Activated naive CD8-positive, alpha-beta T cell treated with anti-CD3 and anti-CD28 coated beads, Interleukin-2, amount 50 U/mL, for 24 hours (primary cell): ENCODE measurements around the gene UGT1A4.
A peak's percentile ranks its signal among the peaks of the same experiment; 100 is the strongest.

Experiments
- ATAC-seq: fragments of 150-1000 bp; cut with Tn5 transposase; one replicate; pipeline ENCODE4 v1.10.0; 2021
- DNase-seq: peaks from one replicate; pipeline ENCODE4 v3.0.0; 2021
- H3K27ac Mint-ChIP-seq: one replicate; pipeline ENCODE4 v1.8.0; 2021; ENCODE audit warnings: mild to moderate bottlenecking, mixed read lengths
- H3K27me3 Mint-ChIP-seq: one replicate; pipeline ENCODE4 v1.8.0; 2021; ENCODE audit warnings: mixed read lengths
- H3K36me3 Mint-ChIP-seq: one replicate; pipeline ENCODE4 v1.8.0; 2021; ENCODE audit warnings: low read depth, mixed read lengths
- H3K4me1 Mint-ChIP-seq: one replicate; pipeline ENCODE4 v1.8.0; 2021; ENCODE audit warnings: mixed read lengths
- H3K4me3 Mint-ChIP-seq: one replicate; pipeline ENCODE4 v1.8.0; 2021; ENCODE audit warnings: mild to moderate bottlenecking, moderate library complexity, mixed read lengths
- H3K9me3 Mint-ChIP-seq: one replicate; pipeline ENCODE4 v1.8.0; 2021; ENCODE audit warnings: mixed read lengths

The UGT1A4 gene

DNA sequence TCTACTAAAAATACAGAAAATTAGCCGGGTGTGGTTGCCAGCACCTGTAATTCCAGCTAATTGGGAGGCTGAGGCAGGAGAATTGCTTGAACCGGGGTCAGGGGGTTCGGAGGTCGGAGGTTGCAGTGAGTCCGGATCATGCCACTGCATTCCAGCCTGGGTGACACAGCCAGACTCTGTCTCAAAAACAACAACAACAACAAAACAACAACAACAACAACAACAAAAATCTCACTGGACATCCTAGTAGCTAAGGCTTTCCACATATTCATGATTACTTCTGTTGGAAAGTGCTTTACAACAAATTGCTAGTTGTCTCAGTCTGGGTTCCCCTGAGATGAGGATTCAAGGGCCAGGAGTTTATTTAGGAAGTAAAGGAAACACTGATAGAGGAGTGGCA, 55.3 kb downstream of the UGT1A4 start:
- H3K27ac Mint-ChIP-seq: no peak overlapping the region
- ATAC-seq (no peak), DNase-seq (no peak)
- peaks cover 13% of the 10 kb centered on the region for H3K9me3 Mint-ChIP-seq
- no peak overlapping the region for H3K4me3 Mint-ChIP-seq
- no peaks in the 10 kb centered on the region for H3K36me3 Mint-ChIP-seq
- no peaks in the 10 kb centered on the region for H3K4me1 Mint-ChIP-seq
- H3K27me3 Mint-ChIP-seq: peaks cover 14% of the 10 kb centered on the region

DNA sequence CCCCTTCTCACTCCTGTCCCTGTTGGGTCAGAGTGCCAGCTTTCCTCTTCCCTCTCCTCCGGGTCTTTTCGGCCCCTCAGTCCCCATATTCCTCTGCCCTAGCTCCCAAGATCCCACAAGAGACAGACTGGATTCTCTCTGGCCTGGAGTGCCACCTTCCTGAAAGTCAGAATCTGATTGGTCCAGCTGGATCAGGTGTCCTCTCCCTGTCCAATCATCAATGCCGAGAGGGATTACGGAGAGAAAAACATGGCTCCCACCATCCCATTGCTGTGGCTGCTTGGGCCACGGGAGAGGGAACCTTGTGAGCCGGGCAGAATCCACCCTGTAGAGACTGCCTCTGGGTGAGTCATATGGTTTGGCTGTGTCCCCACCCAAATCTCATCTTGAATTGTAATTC, 56.9 kb downstream of the UGT1A4 start:
- Mint-ChIP-seq H3K4me3 (no peak overlapping the region), H3K27ac (no peak overlapping the region), H3K27me3 (peaks cover 12% of the 10 kb centered on the region), H3K4me1 (no peaks in the 10 kb centered on the region), H3K36me3 (no peaks in the 10 kb centered on the region), H3K9me3 (peaks cover 13% of the 10 kb centered on the region)
- DNase-seq (no peak), ATAC-seq (no peak)

DNA sequence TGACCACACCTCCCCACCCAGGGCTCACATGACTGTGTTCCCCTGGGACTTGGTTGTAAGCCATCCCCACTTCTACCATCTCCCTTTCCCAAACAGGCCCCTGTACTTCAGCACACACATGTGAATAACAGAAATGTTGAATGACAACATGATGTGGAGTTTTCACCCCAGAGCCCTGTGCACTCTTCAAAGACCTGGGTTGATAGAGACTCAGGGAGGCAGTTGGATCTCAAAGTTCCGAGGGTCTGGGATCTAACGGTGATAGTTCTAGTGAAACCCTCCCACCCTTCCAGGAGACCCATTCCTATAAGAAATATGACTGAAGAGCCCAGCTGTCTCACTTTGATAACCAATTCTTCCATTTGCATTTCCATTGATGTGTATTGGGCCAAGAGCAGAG, 59.5 kb downstream of the UGT1A4 start, which contains the start of gene MROH2A:
MROH2A (plus strand) TSS at position 301 of the 400 bp plus-strand sequence. CDS start 1,029 bp downstream, outside the sequence.
- peaks cover 13% of the 10 kb centered on the region for H3K9me3 Mint-ChIP-seq
- H3K27ac Mint-ChIP-seq: no peak within 1 kb of the TSS
- no peak for ATAC-seq
- no peaks in the 10 kb centered on the region for H3K36me3 Mint-ChIP-seq
- peaks cover 10% of the 10 kb centered on the region for H3K27me3 Mint-ChIP-seq
- H3K4me3 Mint-ChIP-seq: no peak within 1 kb of the TSS
- H3K4me1 Mint-ChIP-seq: no peaks in the 10 kb centered on the region
- DNase-seq: no peak

- H3K9me3 Mint-ChIP-seq: peaks cover 13% of the 10 kb centered on the region
- no peak overlapping the region for H3K27ac Mint-ChIP-seq
- DNase-seq (no peak), ATAC-seq (no peak)
- no peaks in the 10 kb centered on the region for H3K36me3 Mint-ChIP-seq
- H3K4me3 Mint-ChIP-seq: no peak overlapping the region
- no peaks in the 10 kb centered on the region for H3K4me1 Mint-ChIP-seq
- peaks cover 18% of the 10 kb centered on the region for H3K27me3 Mint-ChIP-seq
Observed at GRCh38 chr2:233779722-233780121, 61.2 kb downstream of the UGT1A4 start.

GRCh38 chr2:233780771-233781170, 62.2 kb downstream of the UGT1A4 start:
- ATAC-seq (no peak), DNase-seq (no peak)
- no peak overlapping the region for H3K4me3 Mint-ChIP-seq
- no peak overlapping the region for H3K27ac Mint-ChIP-seq
- H3K9me3 Mint-ChIP-seq: peaks cover 12% of the 10 kb centered on the region
- H3K4me1 Mint-ChIP-seq: no peaks in the 10 kb centered on the region
- peaks cover 20% of the 10 kb centered on the region for H3K27me3 Mint-ChIP-seq
- H3K36me3 Mint-ChIP-seq: no peaks in the 10 kb centered on the region

- Mint-ChIP-seq H3K36me3 (no peaks in the 10 kb centered on the region), H3K9me3 (peaks cover 3% of the 10 kb centered on the region), H3K4me3 (no peak overlapping the region), H3K27me3 (peaks cover 5% of the 10 kb centered on the region), H3K4me1 (no peaks in the 10 kb centered on the region), H3K27ac (no peak overlapping the region)
- no peak for DNase-seq
- peak; percentile 20 for ATAC-seq
Observed at GRCh38 chr2:233789554-233789953, 71.0 kb downstream of the UGT1A4 start.

- Mint-ChIP-seq H3K9me3 (no peaks in the 10 kb centered on the region), H3K36me3 (no peaks in the 10 kb centered on the region), H3K27ac (no peak overlapping the region), H3K4me1 (no peaks in the 10 kb centered on the region), H3K4me3 (no peak overlapping the region), H3K27me3 (peaks cover 2% of the 10 kb centered on the region)
- DNase-seq (no peak), ATAC-seq (no peak)
Observed at GRCh38 chr2:233791151-233791882, 72.8 kb downstream of the UGT1A4 start.

DNA sequence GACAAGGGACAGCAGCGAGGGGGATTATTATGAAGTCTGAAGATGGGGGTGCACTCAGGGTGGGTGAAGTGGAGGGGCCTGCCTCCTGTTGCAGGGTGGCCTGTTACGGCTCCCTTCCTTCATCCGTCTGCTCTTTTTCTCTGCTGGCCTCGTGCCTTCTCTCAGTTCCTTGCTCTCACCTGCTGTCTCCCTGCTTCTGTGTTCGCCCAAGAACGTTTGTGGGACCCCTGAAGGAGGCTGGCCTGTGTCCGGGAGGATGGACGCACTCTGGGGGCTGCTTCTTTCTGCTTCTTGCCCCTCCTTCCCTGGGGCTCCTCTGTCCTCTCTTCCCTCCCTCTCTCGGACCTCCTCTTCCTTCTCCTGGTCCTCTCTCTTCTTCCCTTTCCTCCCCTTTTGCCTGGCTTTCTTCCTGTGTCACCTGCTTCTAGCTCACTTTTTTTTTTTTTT, 73.4 kb downstream of the UGT1A4 start:
- Mint-ChIP-seq H3K27ac (no peak overlapping the region), H3K9me3 (no peaks in the 10 kb centered on the region), H3K4me3 (no peak overlapping the region), H3K36me3 (no peaks in the 10 kb centered on the region), H3K27me3 (peaks cover 2% of the 10 kb centered on the region), H3K4me1 (no peaks in the 10 kb centered on the region)
- no peak for DNase-seq
- no peak for ATAC-seq

DNA sequence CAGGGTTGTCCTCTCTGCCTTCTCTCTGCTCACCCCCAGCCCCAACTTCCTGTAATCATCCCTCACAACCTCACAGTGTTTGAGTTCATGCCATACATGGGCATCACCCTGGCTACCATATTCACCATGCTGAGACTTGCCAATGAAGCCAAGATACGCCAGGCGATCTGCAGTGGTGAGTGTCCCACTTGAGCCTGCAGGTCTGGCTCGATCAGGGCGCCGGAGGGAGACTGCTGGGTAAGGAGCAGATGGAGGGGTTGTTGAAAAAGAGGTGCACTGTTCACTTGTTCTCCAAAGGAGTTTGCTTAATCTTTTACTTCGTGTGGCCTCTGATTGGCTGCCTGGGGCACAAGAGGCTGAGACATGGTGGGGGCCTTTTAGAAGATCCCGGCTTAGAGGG, 74.2 kb downstream of the UGT1A4 start:
- Mint-ChIP-seq H3K27me3 (peaks cover 2% of the 10 kb centered on the region), H3K36me3 (no peaks in the 10 kb centered on the region), H3K27ac (no peak overlapping the region), H3K9me3 (no peaks in the 10 kb centered on the region), H3K4me1 (no peaks in the 10 kb centered on the region), H3K4me3 (no peak overlapping the region)
- ATAC-seq (no peak), DNase-seq (no peak)

DNA sequence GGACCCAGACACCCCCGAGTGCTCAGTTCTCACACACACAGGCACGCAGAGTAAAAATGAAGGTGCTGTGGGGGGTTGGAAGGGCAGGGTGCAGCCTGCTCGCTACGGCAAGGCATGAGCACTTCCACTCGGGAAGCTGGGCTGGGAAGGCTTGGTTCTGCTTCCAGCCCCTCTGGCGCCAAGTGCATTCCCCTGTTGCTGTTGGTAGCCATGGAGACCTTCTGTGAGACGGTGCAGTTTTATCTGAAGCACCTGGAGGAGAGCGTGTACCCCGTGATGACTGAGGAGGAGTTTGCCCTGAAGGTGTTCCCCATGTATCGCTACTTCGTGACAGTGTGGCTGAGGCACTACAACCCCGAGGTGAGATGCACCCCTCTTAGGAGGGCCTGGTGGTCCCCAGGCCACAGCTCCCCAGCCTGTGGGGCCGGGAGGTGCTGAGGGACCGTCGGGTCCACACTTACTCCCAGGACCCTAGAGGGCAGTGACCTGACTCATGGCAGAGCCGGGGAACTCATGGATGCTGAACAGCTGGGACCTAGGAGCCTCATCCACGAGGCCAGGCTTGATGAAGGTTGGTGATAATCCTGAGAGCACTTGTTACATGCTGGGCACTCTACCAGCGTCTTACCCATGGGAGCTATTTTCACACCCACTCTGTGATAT, 75.1 kb downstream of the UGT1A4 start:
- DNase-seq (no peak), ATAC-seq (no peak)
- no peak overlapping the region for H3K27ac Mint-ChIP-seq
- peaks cover 2% of the 10 kb centered on the region for H3K27me3 Mint-ChIP-seq
- no peaks in the 10 kb centered on the region for H3K36me3 Mint-ChIP-seq
- H3K4me1 Mint-ChIP-seq: no peaks in the 10 kb centered on the region
- no peaks in the 10 kb centered on the region for H3K9me3 Mint-ChIP-seq
- no peak overlapping the region for H3K4me3 Mint-ChIP-seq

DNA sequence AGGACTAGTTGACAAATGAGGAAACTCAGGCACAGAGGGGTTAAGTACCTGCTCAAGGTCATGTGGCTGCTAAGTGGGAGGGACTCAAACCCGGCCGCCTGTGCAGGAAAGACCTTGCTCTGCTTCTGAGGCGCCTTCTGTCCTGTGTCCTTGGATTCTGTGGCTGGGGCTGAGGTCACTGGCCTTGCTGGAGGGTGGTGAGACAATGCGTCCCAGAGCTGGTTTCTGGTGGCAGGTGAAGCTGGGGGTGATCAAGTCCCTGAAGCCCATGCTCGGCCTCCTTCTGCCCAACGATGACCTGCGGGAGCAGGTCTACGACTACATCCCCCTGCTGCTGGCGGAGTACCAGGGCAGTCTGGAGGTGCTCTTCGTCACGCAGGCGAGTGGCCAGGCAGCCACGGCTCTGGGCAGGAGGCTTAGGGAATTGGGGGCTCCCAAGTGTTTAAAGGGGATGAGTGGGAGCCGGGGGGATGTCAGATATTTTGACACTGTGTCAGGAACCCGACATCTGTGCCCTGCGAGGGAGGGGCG, 75.7 kb downstream of the UGT1A4 start:
- ATAC-seq (no peak), DNase-seq (no peak)
- Mint-ChIP-seq H3K4me1 (no peaks in the 10 kb centered on the region), H3K36me3 (no peaks in the 10 kb centered on the region), H3K9me3 (no peaks in the 10 kb centered on the region), H3K27me3 (peaks cover 2% of the 10 kb centered on the region), H3K4me3 (no peak overlapping the region), H3K27ac (no peak overlapping the region)

- no peak for DNase-seq
- Mint-ChIP-seq H3K27ac (no peak overlapping the region), H3K27me3 (no peaks in the 10 kb centered on the region)
Observed at GRCh38 chr2:233795735-233796171, 77.2 kb downstream of the UGT1A4 start.

DNA sequence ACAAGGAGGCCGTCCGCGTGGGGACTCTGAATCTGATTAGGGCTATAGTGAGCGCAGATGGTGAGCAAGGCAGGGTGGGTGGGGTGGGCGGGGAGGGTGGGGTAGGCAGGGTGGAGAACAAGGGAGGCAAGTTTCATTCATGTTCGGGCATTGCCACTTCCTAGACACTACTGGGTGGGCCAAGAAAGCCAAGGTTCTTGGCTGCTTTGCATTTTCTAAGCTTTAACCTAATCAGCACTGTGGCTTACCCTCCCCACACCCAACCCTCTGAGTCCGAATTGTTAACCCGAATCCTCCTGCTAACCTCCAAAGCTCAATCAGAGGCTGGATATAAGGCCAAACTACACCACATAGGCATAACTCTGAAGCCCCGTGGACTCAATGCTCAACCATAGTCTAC, 77.7 kb downstream of the UGT1A4 start:
- no peaks in the 10 kb centered on the region for H3K36me3 Mint-ChIP-seq
- no peak for DNase-seq
- no peak overlapping the region for H3K4me3 Mint-ChIP-seq
- H3K4me1 Mint-ChIP-seq: no peaks in the 10 kb centered on the region
- H3K27me3 Mint-ChIP-seq: no peaks in the 10 kb centered on the region
- no peak overlapping the region for H3K27ac Mint-ChIP-seq
- peaks cover 6% of the 10 kb centered on the region for H3K9me3 Mint-ChIP-seq
- no peak for ATAC-seq

More at GRCh38 chr2:233795735-233796171, 77.2 kb downstream of the UGT1A4 start:
- H3K9me3 Mint-ChIP-seq: peaks cover 6% of the 10 kb centered on the region
- H3K4me1 Mint-ChIP-seq: no peaks in the 10 kb centered on the region
- H3K36me3 Mint-ChIP-seq: no peaks in the 10 kb centered on the region
- ATAC-seq: no peak
- no peak overlapping the region for H3K4me3 Mint-ChIP-seq

DNA sequence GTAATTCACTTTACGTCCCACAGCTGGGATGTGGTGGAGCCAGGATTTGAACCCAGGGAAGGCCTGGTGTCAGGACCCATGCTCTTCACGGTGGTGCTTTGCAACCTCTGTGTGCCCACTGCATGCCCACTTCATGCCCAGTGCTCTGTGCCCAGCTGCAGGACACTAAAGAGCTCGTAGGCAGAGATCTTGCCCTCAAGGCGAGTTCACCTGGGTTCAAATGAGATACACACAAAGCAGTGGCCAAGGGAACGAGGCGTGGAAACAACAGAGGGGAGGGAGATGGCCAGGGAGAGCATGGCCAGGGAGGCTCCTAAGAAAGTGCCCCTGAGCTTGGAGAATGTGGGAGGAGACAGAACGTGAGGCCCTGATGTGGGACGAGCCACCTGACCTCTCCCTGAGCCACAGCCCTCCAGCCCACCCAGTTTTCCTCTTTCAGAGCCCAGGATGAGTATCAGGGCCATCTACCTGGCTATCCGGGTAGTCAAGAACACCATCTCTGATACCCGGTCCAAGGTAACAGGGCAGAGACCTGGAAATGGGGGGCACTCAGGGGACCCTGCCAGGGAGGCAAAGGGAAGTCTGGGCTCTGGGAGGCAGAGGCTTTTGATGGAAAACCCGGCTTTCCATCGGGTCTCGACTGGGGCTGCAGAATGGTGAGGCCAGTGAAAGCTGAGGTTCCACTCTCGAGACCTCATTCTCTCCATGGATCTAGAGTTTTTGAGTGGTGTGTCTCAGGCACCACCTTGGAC, 80.0 kb downstream of the UGT1A4 start:
- Mint-ChIP-seq H3K4me1 (no peaks in the 10 kb centered on the region), H3K36me3 (no peaks in the 10 kb centered on the region), H3K27me3 (peaks cover 10% of the 10 kb centered on the region), H3K9me3 (peaks cover 6% of the 10 kb centered on the region), H3K4me3 (no peak overlapping the region), H3K27ac (no peak overlapping the region)
- no peak for ATAC-seq
- no peak for DNase-seq
